Smooth muscle cell (in vitro differentiated cells): Measurements from ENCODE around the gene CFI. TPM values are rescaled to one million over a fixed set of nuclear protein-coding genes. Genes with fewer than 3 reads are reported as not detected.

ENCODE experiments used
- DNase-seq: peaks from one replicate; lab custom pipeline; 2025; ENCODE audit not compliant: unreplicated experiment; lab: John Stamatoyannopoulos, UW
- H2AFZ ChIP-seq: fragments of 200-600 bp; sonication (generic); 2 replicates; pipeline ENCODE4 v1.6.0; 2016; ENCODE audit warnings: antibody characterized with exemption, low read depth, mild to moderate bottlenecking
- H3F3A ChIP-seq: fragments of 200-600 bp; sonication (generic); 2 replicates; pipeline ENCODE4 v1.6.0; 2017; ENCODE audit warnings: antibody characterized with exemption, low read depth
- H3K27ac ChIP-seq: fragments of 200-600 bp; sonication (generic); 2 replicates; pipeline ENCODE4 v1.5.1; 2016; ENCODE audit warnings: low read depth, mild to moderate bottlenecking
- H3K27me3 ChIP-seq: fragments of 200-600 bp; sonication (generic); 2 replicates; pipeline ENCODE4 v1.6.1; 2016; ENCODE audit warnings: low read depth, mild to moderate bottlenecking
- H3K36me3 ChIP-seq: fragments of 200-600 bp; sonication (generic); 2 replicates; pipeline ENCODE4 v1.5.1; 2016; ENCODE audit warnings: low read depth
- H3K4me1 ChIP-seq: fragments of 200-600 bp; sonication (generic); 2 replicates; pipeline ENCODE4 v1.5.1; 2016; ENCODE audit warnings: low read depth
- H3K4me2 ChIP-seq: fragments of 200-600 bp; sonication (generic); 2 replicates; pipeline ENCODE4 v1.6.0; 2016; ENCODE audit warnings: mild to moderate bottlenecking
- H3K4me3 ChIP-seq: fragments of 200-600 bp; sonication (generic); 2 replicates; pipeline ENCODE4 v1.5.1; 2016; ENCODE audit warnings: mild to moderate bottlenecking
- H3K79me2 ChIP-seq: fragments of 200-600 bp; sonication (generic); 2 replicates; pipeline ENCODE4 v1.6.0; 2016; ENCODE audit warnings: low read depth, mild to moderate bottlenecking
- H3K9ac ChIP-seq: fragments of 200-600 bp; sonication (generic); 2 replicates; pipeline ENCODE4 v1.6.0; 2016; ENCODE audit warnings: low read depth
- H3K9me3 ChIP-seq: fragments of 200-600 bp; sonication (generic); replicated peaks from 2 replicates; pipeline ENCODE4 v1.5.1; 2016; ENCODE audit warnings: low read depth
- H4K20me1 ChIP-seq: fragments of 200-600 bp; sonication (generic); 2 replicates; pipeline ENCODE4 v1.6.0; 2016; ENCODE audit warnings: low read depth
- CTCF ChIP-seq: fragments of 200-600 bp; sonication (generic); IDR thresholded peaks from 2 replicates; pipeline ENCODE4 v1.5.1; 2017; ENCODE audit warnings: borderline replicate concordance, mild to moderate bottlenecking, antibody characterized with exemption; ENCODE audit not compliant: insufficient read depth, poor library complexity, severe bottlenecking
- WGBS: methylation state at CpG from one replicate; pipeline ENCODE4 v1.1.7; 2016; ENCODE audit warnings: low lambda C conversion rate; 5-methylcytosine and 5-hydroxymethylcytosine counted together
- polyA plus RNA-seq: library from polyadenylated mRNA; unstranded; fragments of >200 nt; fragmentation: Nextera tagmentation; extraction: Ambion mirVana; gene quantifications from 2 replicates; pipeline ENCODE4 v1.2.1, GENCODE V29; 2016
- total RNA-seq: library from RNA; depleted of rRNA; stranded (reverse); fragments of >200 nt; gene quantifications from 2 replicates; pipeline ENCODE4 v1.2.3, GENCODE V29; 2014

Gene CFI
- total and polyA plus RNA-seq, 2 experiments from 2014 or later = 0.63 to 1.1 TPM

- H3K4me2 ChIP-seq = no peak overlapping the region
- peak; percentile 59 for TF ChIP-seq CTCF
- no peaks in the 10 kb centered on the region for H4K20me1 ChIP-seq
- no peaks in the 10 kb centered on the region for H3K27me3 ChIP-seq
- H3F3A ChIP-seq = peaks cover 5% of the 10 kb centered on the region
- H3K79me2 ChIP-seq = no peaks in the 10 kb centered on the region
- H3K9me3 ChIP-seq = no peaks in the 10 kb centered on the region
- H3K27ac ChIP-seq = no peak overlapping the region
- no peaks in the 10 kb centered on the region for H3K4me1 ChIP-seq
- no peak overlapping the region for H2AFZ ChIP-seq
- H3K9ac ChIP-seq = no peak overlapping the region
- no peak for DNase-seq
- H3K36me3 ChIP-seq = peaks cover 18% of the 10 kb centered on the region
- H3K4me3 ChIP-seq = no peak overlapping the region
Observed at GRCh38 chr4:109826719-109827118, 24.9 kb upstream of the CFI start.

- Histone ChIP-seq H3K4me3 (no peak overlapping the region), H3K9ac (no peak overlapping the region), H3K27ac (no peak overlapping the region), H3K36me3 (peaks cover 13% of the 10 kb centered on the region), H4K20me1 (no peaks in the 10 kb centered on the region), H3K9me3 (no peaks in the 10 kb centered on the region), H3K79me2 (peaks cover 35% of the 10 kb centered on the region), H2AFZ (no peak overlapping the region), H3K4me1 (peaks cover 9% of the 10 kb centered on the region), H3F3A (peaks cover 5% of the 10 kb centered on the region), H3K4me2 (no peak overlapping the region), H3K27me3 (no peaks in the 10 kb centered on the region)
- DNase-seq = no peak
- TF ChIP-seq CTCF = no peak
- 95% methylated on average over 2 of the region's 2 CpGs for WGBS
Observed at GRCh38 chr4:109821185-109821584, 19.4 kb upstream of the CFI start.

- no peak for TF ChIP-seq CTCF
- H2AFZ ChIP-seq = no peak overlapping the region
- no peaks in the 10 kb centered on the region for H3K27me3 ChIP-seq
- DNase-seq = no peak
- 94% methylated on average over 2 of the region's 2 CpGs for WGBS
- H3K79me2 ChIP-seq = peaks cover 42% of the 10 kb centered on the region
- H3K4me1 ChIP-seq = peaks cover 9% of the 10 kb centered on the region
- no peak overlapping the region for H3K27ac ChIP-seq
- no peak overlapping the region for H3K4me3 ChIP-seq
- H3K9me3 ChIP-seq = no peaks in the 10 kb centered on the region
- H3K9ac ChIP-seq = no peak overlapping the region
- peaks cover 13% of the 10 kb centered on the region for H3K36me3 ChIP-seq
- no peak overlapping the region for H3K4me2 ChIP-seq
- H3F3A ChIP-seq = peaks cover 5% of the 10 kb centered on the region
- H4K20me1 ChIP-seq = no peaks in the 10 kb centered on the region
Observed at GRCh38 chr4:109820563-109820962, 18.8 kb upstream of the CFI start.

- Histone ChIP-seq H3K36me3 (peaks cover 8% of the 10 kb centered on the region), H3K79me2 (peaks cover 42% of the 10 kb centered on the region), H3K27ac (no peak overlapping the region), H3K4me2 (no peak overlapping the region), H2AFZ (no peak overlapping the region), H3F3A (no peaks in the 10 kb centered on the region), H4K20me1 (no peaks in the 10 kb centered on the region), H3K9ac (no peak overlapping the region), H3K4me3 (no peak overlapping the region), H3K27me3 (no peaks in the 10 kb centered on the region), H3K4me1 (peaks cover 9% of the 10 kb centered on the region), H3K9me3 (no peaks in the 10 kb centered on the region)
- no peak for TF ChIP-seq CTCF
- 93% methylated on average over 4 of the region's 4 CpGs for WGBS
- DNase-seq = no peak
Observed at GRCh38 chr4:109818268-109818667, 16.5 kb upstream of the CFI start.
